Endothelial cell of umbilical vein (primary cell): ENCODE measurements around the gene IL4R.

Experiments used
- EZH2 ChIP-seq: IDR thresholded peaks from 2 replicates; pipeline ENCODE4 v1.6.1; 2012; ENCODE audit warnings: borderline replicate concordance, low read depth, mild to moderate bottlenecking, moderate library complexity, low read length, inconsistent platforms; ENCODE audit not compliant: severe bottlenecking
- FOS ChIP-seq: IDR thresholded peaks from 2 replicates; pipeline ENCODE4 v1.6.1; 2011; ENCODE audit warnings: mild to moderate bottlenecking, low read length, moderate library complexity, borderline replicate concordance; ENCODE audit not compliant: insufficient read depth
- GATA2 ChIP-seq: IDR thresholded peaks from 2 replicates; pipeline ENCODE4 v1.7.0; 2011; ENCODE audit warnings: low read depth, mild to moderate bottlenecking, moderate library complexity, mixed read lengths, low read length; ENCODE audit not compliant: insufficient read length, insufficient read depth
- MYC ChIP-seq: IDR thresholded peaks from one replicate; pipeline ENCODE4 v1.6.1; 2011; ENCODE audit warnings: mild to moderate bottlenecking, low read depth, low read length
- POLR2A ChIP-seq: IDR thresholded peaks from 2 replicates; pipeline ENCODE4 v1.6.1; 2012; ENCODE audit warnings: low read depth, mild to moderate bottlenecking, control low read depth, low read length
- POLR2AphosphoS5 ChIP-seq: IDR thresholded peaks from 2 replicates; pipeline ENCODE4 v1.6.1; 2012; ENCODE audit warnings: low read depth, mild to moderate bottlenecking, control low read depth, low read length, moderate library complexity; ENCODE audit not compliant: insufficient read depth
- TF ChIP-seq, protein P1 (sequence below): IDR thresholded peaks from 2 replicates; pipeline ENCODE4 v1.6.1; 2011; ENCODE audit not compliant: insufficient read depth, insufficient read length
- TF ChIP-seq, protein P2 (sequence below), 2 donors: IDR thresholded peaks; 1 replicate in 1 of 2; 2 replicates in 1 of 2; pipeline ENCODE4 v1.5.1; 2011; ENCODE audit warnings: low read length in 2 of 2, mild to moderate bottlenecking in 2 of 2, moderate library complexity in 2 of 2, control low read depth in 1 of 2, inconsistent platforms in 1 of 2, low read depth in 1 of 2; ENCODE audit not compliant: insufficient read depth in 1 of 2; ENCODE audit errors: extremely low read depth in 1 of 2

DNA sequence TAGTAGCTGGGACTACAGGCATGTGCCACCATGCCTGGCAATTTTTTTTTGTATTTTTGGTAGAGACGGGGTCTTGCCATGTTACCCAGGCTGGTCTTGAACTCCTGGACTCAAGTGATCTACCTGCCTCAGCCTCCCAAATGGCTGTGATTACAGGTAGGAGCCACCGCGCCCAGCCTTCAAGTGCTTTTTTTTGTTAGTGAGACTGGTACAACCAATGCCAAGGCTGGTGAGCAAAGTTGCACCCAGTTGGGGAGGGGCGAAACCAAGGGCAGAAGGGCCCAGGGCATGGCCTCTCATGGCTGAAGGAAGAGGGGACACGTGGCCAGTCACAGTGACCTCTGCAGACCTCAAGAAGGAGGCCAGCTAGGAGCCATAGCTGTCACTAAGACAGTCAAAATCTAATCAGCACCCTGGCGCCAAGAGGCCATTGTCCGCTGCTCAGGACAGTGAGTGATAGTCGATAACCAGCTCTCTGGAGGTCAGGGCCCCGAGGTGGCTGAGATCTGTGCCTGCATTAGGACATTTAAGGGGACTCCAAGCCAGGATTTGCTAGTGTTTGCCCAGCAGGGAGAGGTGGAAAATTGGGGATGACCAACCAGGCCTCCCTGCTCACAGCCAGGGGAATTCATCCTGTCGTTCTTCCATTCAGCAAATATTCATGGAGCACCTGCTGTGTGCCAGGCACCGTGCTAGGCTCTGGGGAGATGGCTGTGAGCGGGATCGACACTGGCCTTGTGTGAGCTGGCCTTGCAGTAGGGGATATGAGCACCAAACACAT lies 10.2 kb downstream of the IL4R start:
- TF ChIP-seq POLR2AphosphoS5 (no peak), MYC (no peak), POLR2A (no peak), EZH2 (no peak), FOS (no peak), GATA2 (no peak)
- TF ChIP-seq, protein P1, sequence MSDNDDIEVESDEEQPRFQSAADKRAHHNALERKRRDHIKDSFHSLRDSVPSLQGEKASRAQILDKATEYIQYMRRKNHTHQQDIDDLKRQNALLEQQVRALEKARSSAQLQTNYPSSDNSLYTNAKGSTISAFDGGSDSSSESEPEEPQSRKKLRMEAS: no peak
- TF ChIP-seq, protein P2, sequence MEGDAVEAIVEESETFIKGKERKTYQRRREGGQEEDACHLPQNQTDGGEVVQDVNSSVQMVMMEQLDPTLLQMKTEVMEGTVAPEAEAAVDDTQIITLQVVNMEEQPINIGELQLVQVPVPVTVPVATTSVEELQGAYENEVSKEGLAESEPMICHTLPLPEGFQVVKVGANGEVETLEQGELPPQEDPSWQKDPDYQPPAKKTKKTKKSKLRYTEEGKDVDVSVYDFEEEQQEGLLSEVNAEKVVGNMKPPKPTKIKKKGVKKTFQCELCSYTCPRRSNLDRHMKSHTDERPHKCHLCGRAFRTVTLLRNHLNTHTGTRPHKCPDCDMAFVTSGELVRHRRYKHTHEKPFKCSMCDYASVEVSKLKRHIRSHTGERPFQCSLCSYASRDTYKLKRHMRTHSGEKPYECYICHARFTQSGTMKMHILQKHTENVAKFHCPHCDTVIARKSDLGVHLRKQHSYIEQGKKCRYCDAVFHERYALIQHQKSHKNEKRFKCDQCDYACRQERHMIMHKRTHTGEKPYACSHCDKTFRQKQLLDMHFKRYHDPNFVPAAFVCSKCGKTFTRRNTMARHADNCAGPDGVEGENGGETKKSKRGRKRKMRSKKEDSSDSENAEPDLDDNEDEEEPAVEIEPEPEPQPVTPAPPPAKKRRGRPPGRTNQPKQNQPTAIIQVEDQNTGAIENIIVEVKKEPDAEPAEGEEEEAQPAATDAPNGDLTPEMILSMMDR (IDR thresholded peaks at IDR 0.05; ENCODE audit: extremely low read depth in 1 of 2, insufficient read depth in 1 of 2, low read depth in 1 of 2, low read length in 2 of 2): no peak
